Measurements from ENCODE around the gene SYTL3. TPM values are rescaled to one million over a fixed set of nuclear protein-coding genes. Genes with fewer than 3 reads are reported as not detected.

The SYTL3 gene
- 0.07 TPM in 1 of 2 replicates, not detected in the other for total RNA-seq (2014; rRNA removed; shearing (Covaris generic))
- polyA plus RNA-seq (2016; fragmentation: Nextera tagmentation; extraction: Ambion mirVana) = not detected in 2 replicates
- long read RNA-seq = 0 reads

GRCh38 chr6:158649289-158650143 lies at the start of gene SYTL3:
SYTL3 (plus strand) TSS chr6:158650054; CDS start chr6:158663269, 13,215 bp downstream.
- no peak for ATAC-seq

More at GRCh38 chr6:158649289-158650143, at the start of gene SYTL3:
- Histone ChIP-seq H3K27ac (ENCODE audit: low read depth) (no peak within 1 kb of the TSS), H3K4me3 (no peak within 1 kb of the TSS), H3K4me2 (no peak within 1 kb of the TSS), H3K79me2 (replicated peaks; ENCODE audit: insufficient read depth) (no peaks in the 10 kb centered on the region), H3K36me3 (ENCODE audit: insufficient read depth) (no peaks in the 10 kb centered on the region), H3K27me3 (ENCODE audit: insufficient read depth) (peaks cover 12% of the 10 kb centered on the region), H3F3A (replicated peaks; ENCODE audit: low read depth) (no peaks in the 10 kb centered on the region), H2AFZ (peak within 1 kb of the TSS; percentile 74), H3K9me2 (ENCODE audit: insufficient read depth) (no peaks in the 10 kb centered on the region), H4K20me1 (replicated peaks; ENCODE audit: insufficient read depth) (no peaks in the 10 kb centered on the region), H3K4me1 (ENCODE audit: insufficient read depth) (peaks cover 8% of the 10 kb centered on the region)
- Mint-ChIP-seq H3K9me3 (no peaks in the 10 kb centered on the region), H3K4me3 (no peak within 1 kb of the TSS), H3K36me3 (ENCODE audit: low read depth) (no peaks in the 10 kb centered on the region), H3K27me3 (ENCODE audit: insufficient read depth, low read depth, poor library complexity) (peaks cover 14% of the 10 kb centered on the region), H3K4me1 (peaks cover 18% of the 10 kb centered on the region), H3K27ac (no peak within 1 kb of the TSS)
- no peak for DNase-seq (ENCODE audit: low spot score)
- TF ChIP-seq CTCF (conservative IDR thresholded peaks at IDR 0.05; ENCODE audit: low read depth in 2 of 2) (no peak), EZH2 (IDR thresholded peaks at IDR 0.05; ENCODE audit: low read depth, unreplicated experiment) (no peak), ETS1 (IDR thresholded peaks at IDR 0.05) (no peak), EZH2phosphoT487 (IDR thresholded peaks at IDR 0.05; ENCODE audit: unreplicated experiment) (no peak), CREB1 (CRISPR knock-in tag; IDR thresholded peaks at IDR 0.05; ENCODE audit: low read depth) (no peak), NANOG (IDR thresholded peaks at IDR 0.05; ENCODE audit: borderline replicate concordance) (no peak), JUNB (IDR thresholded peaks at IDR 0.05; ENCODE audit: unreplicated experiment) (no peak), ZNF462 (CRISPR knock-in tag; IDR thresholded peaks at IDR 0.05) (no peak), POLR2AphosphoS5 (IDR thresholded peaks at IDR 0.05; ENCODE audit: low read depth) (no peak), STAT1 (IDR thresholded peaks at IDR 0.05; ENCODE audit: unreplicated experiment) (no peak), ZNF114 (CRISPR knock-in tag; IDR thresholded peaks at IDR 0.05) (no peak), ZNF331 (CRISPR knock-in tag; IDR thresholded peaks at IDR 0.05; ENCODE audit: low read depth) (no peak), REST (IDR thresholded peaks at IDR 0.05; ENCODE audit: unreplicated experiment) (no peak)
